Adrenal gland (tissue), 5 donors: ENCODE measurements around the gene GRM8.

Experiments used
- CTCF ChIP-seq, 6 experiments: fragments of 450-650 bp in 4 of 6; fragments of 200-600 bp in 2 of 6; sonication (generic) in 1 of 6; IDR thresholded peaks; 1 replicate in 5 of 6; 2 replicates in 1 of 6; pipeline versions ENCODE4 v1.5.1 to v1.8.0; 2016 to 2021; ENCODE audit warnings: antibody characterized with exemption in 6 of 6, mild to moderate bottlenecking in 2 of 6, moderate library complexity in 1 of 6
- POLR2A ChIP-seq, 2 donors: fragments of 450-650 bp; IDR thresholded peaks; one replicate each; pipeline ENCODE4 v1.6.1; 2017; ENCODE audit warnings: antibody characterized with exemption in 2 of 2, mild to moderate bottlenecking in 2 of 2, moderate library complexity in 1 of 2
- donor health status: DM: no; HTN: no; CAD: no.

- no peak for TF ChIP-seq CTCF (IDR thresholded peaks at IDR 0.05)
- TF ChIP-seq POLR2A (IDR thresholded peaks at IDR 0.05): no peak
Observed at GRCh38 chr7:127021019-127021738, 231.6 kb downstream of the GRM8 start.
